Fibroblast of upper back skin (primary cell): ENCODE data around the gene DISC1.

Source experiments
- DNase-seq: peaks from one replicate; pipeline ENCODE4 v3.0.0-alpha.2; 2013

The DISC1 gene

DNA sequence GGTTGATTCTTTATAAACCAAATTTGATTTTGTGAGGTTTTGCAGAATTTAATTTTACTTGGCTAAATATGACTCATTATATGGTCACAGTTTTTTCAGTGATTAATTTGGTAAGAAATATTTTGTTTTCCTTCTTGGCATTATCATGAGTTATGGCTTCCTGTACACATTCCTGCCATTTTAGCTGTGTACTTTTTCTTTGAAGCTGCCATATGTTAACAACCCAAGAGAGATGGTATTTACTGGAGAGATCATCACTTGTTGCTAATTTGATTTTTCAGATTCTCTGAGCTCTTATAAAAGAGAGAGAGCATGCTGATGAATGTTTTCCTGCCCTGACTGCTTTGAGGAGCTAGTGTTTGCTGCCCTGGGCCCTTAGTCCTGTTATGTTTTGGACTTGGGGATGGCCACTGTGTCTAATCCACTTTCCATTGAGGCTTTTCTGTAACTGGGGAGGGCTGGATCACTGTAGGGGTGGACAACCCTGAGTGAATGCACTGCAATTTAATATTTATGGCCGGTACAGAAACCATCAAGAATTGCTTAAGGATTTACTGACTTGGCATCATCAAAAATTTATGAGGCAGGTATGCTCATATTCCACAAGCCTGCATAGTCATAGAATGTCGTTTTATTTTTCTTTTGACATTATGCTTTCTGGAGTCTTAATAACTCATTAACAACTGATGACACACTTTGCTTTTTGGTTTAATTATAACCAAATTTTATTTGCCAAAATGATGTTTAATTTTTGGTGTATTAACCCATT is 200.9 kb downstream of the DISC1 start:
- DNase-seq = peak; percentile 91

DNA sequence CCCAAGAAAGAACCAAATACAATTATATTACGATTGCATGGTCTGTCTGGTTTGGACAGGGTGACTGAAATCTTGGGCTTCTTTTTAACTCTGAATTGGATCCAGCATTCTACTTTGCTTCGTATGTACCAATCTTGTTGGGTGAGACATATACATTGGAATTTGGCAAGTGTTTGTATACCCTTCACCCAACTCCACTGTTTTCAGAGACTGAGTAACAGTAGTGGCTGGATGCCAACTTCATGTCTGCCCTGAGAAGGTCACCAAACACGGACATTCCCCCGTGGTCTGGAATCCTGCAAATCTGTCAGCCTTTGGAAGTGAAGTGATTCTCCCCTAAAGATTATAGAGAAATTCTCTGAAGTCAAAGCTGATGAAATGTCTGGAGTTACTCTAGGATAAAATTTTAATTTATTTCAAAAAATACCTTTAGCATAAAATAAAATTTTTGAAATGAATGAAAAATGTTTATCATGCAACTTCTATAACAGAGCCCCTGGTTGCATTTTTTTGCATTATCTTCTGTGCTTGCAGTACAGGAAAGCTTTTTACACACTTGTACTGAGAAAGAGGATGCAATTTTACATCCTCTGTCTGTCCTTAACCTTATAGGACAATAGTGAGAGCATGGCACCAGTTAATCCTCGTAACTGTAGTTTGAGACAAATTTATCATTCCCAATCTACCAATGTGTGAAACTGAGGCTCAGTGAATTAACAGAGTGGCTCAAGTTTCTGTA is 201.8 kb downstream of the DISC1 start:
- DNase-seq = peak; percentile 97

DNA sequence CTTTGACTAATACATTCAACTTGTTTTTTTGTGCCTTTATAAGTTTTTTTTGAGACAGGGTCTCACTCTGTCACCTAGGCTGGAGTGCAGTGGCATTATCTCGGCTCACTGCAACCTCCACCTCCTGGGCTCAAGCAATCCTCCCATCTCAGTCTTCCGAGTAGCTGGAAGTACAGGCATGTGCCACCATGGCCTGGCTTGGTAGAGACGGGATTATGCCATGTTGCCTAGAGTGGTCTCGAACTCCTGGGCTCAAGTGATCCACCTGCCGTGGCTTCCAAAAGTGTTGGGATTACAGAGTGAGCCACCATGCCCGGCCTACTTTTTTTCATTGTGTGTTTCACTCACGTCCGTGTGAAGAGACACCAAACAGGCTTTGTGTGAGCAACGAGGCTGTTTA is 202.7 kb downstream of the DISC1 start:
- DNase-seq = no peak

DNA sequence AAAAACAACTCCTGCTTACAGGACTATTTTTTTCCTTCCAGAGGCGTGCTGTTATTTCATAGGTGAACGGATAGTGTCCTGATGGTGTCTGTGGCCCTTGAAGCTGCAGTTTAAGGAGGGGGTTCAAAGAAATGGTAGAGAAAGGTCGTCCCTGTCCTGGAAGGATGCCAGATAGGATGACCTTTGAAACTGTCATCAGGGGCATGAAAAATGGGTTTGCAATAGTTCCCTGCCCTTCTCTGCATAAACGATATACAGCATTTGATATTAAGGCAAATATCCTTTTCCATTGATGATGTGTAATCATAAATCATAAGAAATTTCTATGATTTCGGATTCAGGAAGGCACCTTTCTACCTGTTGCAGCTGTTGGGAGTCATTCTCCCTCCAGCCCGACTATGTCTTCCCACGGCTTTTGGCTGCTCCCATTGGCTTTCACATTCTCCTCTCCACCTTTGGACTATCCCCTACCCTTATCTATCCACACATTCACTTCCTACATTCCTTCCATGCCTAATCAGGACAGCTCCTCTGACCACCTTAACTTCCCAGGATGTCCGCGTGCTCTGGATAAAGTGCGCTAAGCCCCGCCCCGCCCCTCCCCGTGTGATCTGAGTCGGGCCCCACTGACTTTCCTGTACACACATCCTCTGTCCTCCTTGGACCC is 209.8 kb downstream of the DISC1 start:
- DNase-seq = no peak

DNA sequence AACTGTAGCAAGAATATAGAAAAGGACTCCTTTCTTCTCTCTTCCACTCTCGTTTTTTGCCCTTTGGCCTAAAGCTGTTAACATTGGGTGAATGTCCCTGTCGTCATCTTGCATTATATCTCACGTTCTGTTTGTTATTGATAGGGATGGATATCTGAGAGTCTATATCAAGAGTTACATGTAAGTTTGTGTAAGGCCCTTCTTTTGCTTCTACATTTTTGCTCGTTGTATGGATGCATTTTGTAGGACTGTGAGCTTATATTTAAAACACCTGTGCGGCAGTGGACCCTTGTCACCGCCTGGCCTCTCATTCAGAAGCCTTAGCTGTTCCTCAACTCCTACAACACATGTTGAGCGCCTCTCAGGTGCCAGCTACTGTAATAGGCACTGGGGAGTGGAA is 211.9 kb downstream of the DISC1 start:
- no peak for DNase-seq

DNA sequence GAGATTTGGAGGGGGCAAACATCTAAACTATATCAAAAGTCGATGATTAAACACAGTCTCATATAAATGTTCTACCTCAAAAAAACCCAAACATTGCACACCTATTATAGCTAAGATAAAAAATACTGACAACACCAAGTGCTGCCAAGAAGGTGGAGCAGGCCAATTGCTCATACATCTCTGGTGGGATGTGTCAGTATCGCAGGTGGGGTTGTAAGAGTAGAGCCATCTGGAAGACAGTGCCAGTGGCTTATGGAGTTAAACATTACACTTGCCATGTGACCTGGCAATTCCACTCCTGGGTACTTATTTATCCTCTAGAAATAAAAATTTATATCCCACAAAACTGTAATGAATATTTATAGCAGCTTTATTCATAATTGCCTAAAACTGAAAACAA is 213.4 kb downstream of the DISC1 start:
- no peak for DNase-seq

DNA sequence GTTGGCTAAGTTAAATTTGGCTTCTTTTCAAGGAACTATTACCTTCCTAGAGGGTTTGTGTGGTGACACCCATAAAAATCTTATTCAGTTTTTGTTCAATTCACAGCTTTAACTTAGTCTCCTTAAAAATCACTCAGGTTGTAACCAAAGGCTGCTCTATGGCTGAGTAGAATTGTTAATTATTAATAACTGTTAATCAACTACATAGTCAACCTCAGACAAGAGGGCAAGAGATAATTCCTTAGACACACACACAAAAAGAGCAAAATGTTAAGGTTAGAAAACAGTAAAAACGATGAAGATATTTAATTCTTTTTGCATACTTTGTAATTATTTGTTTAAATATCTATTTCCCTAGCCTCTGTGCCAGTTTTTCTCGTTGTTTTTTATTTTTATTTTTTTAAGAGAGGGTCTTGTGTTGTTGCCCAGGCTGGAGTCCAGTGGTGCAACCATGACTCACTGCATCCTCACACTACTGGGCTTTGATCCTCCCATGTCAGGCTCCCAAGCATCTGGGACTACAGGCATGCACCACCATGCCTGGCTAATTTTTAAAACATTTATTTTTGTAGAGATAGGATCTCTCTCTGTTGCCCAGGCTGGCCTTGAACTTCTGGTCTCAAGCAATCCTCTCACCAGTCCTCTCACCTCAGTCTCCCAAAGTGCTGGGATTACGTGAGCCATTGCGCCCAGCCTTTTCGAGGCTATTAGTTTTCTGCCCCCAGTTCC is 215.2 kb downstream of the DISC1 start:
- no peak for DNase-seq

DNA sequence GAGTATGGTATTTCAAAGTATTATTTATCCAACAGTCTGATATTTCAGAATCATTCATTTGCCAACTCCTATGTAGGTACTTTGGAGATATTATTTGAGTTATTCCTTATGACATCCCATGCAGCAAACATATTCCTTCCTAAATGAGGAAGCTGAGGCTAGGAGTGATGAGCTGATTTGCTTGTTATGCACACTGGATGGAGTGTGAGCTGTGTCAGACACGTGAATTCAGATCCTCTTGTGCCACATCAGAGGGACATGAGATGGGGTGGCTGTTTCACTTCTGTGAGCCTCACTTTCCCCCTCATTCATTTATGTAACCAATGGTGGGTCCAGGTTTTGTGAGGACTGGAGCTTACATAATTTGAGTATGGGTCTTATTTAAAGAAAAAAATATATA is 215.9 kb downstream of the DISC1 start:
- no peak for DNase-seq

DNA sequence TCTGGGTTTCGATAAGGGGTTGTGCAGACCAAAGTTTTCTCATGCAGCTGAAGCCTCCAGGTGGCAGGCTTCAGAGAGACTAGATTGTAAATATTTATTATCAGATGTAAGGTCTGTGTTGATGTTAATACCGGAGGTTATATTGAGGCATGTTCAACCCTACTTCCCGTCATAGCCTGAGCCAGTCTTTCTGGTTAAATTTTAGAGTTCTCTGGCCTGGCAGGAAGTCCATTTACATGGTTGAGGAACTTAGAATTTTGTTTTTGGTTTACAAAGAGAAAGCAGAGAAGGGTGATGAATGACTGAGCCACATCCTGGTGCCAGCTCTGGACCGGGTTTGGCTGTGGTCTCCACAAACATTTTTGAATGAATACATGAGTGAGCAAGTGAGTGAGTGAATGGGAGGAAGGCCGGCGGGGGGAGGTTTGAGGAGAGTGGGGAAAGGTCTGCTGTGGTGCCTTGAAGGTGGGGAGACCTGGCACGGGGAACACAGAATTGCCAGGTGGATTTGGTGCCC is 218.5 kb downstream of the DISC1 start:
- no peak for DNase-seq

DNA sequence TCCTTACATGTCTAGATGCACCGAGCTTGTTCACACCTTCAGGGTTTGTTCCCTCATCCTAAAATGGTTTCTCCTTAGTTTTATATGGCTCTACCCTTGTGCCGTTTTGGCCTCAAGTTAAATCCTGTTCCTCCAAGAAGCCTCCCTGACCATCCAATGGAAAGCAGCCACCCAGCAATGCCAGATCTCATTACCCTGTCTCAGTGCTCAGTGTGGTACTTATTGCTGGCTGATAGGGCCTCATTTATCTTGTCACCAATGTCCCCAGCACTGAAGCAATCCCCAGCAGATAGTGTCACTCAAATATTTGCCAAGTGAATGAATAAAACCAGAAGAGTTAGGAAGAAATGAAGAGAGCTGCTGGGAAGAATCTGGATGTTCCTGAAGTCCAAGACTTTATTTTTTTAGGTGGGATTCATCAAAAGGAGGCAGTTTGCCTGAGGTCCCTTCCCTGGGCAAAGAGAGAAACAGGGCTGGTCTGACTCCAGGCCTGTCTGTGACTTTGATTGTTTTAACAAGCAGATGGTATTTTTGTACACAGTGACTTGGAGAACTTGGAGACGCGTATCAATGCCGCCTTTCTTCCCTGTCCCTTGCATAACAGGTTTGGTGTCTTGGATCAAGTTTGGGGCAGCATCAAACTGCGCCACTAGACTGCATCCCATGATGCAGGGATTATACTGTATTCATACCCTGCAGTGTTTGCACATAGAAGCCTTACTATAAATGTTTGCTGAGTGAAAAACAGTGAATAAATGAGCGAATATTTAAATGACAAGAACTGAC is 221.2 kb downstream of the DISC1 start:
- DNase-seq = no peak

DNA sequence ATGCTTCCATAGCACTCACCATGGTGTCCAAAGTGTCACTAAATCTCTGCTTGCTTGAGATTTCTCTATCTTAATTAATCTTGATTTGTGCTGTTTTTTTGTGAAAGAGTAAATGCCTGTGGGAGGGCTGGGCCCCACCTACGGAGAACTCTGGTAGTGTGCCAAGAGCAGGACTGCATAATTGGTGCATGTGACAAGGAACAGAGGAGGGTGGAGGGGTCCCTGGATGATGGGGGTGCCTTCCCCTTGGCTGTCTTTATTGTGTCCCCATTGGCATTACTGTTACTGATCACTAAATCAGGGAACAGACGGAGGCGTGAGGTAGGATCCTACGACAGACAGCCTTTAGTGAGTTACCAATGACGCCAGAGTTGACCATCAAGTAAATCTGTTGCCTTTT is 223.4 kb downstream of the DISC1 start:
- no peak for DNase-seq

DNA sequence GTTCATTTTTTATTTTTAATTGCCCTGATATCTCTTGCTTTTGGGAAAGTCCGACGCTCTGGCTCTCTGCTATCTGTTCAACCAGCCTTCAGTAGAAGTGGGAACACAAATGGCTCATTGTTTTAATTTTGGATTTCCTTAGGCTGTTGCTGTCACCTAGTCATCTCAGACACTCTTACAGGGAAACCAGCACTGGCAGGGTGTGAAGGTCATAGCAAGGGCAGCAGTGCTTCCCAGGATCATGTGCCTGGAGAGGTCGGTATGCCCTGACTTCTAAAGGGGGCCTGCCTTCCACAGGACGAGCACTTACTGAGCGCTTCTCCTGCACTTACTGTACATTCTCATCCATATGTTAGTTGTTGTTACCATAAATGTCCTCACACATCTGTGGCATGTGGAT is 224.2 kb downstream of the DISC1 start:
- no peak for DNase-seq

DNA sequence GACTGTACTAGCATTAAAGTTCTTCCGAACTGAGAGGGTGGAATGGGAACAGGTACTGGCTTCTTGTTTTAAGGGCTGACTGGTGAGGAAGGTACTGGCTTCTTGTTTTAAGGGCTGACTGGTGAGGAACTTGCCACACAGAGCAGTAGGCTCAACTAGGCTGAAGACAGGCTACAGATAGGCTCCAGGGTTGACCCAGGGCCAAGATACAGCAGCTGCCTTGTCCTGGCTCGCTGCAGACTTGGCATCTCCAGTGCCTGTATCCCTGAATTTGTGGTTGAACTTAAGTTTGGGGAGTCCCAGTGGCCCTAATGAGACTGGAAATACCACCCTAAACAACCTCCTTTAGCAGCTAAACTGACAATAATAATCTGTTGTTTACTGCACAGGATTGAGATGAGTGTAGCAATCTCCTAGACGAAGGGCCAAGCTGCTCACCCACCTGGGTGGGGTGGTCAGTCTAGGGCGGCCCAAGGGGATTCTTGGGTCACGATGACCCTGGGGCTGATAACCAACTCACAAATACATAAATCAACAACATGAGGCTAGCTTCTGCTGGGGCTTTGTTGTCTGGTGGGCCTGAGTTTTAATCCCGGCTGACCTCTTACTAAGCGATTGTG is 227.1 kb downstream of the DISC1 start:
- DNase-seq = no peak

DNA sequence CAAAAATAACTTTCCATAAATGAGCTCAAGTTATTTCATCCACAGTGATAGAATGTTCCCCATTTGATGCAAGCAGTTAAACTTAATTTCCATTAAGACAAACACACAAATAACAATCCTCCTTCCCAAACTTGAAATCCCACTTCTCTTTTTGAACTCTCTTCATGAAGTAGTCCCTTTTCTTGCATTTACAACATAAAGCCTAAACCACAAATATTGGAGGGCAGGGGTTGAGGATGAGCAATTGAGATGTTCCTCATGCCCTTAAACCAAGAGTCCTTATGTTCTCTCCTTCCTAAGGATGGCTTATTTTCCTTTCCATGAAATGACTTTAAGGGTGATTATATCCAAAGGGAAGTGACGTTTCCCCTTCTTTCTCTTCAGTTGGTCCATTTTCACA is 228.8 kb downstream of the DISC1 start:
- no peak for DNase-seq

DNA sequence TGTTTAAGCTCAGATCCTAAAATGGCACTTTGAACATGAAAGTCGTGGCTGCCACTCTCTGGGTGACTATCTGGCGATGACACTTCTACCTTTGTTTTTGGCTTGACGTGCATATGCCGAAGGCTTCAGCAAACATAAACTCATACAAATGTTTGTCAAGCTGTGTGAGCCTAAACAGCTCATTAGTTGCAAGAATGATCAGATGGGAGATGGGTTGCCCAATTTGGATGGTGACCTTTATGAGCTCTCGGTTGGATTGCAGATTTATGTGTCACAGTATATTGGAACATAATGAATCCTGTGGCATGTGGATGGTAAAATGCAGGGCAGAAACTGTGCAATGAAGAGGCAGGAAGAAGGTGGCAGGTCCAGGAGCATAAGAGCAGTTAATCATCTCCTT is 229.3 kb downstream of the DISC1 start:
- no peak for DNase-seq

DNA sequence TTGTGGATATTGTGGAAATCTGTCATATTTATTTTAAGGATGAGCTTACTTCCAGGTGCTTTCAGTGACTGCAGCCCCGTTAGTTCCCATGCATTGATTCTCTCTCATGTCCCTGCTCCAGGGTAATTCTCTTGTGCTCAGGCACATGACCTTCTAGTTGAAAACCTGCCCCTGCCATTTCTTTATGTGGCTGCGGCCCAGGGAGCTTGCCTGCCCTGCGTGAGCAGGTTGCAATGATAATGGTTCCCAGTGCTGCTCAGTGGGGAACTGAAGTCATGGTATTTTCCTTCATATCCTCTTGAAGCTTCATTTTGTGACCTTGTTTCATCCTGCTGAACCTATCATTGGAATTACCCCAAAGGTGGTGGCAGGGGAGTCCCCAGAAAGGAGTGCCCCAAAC is 229.8 kb downstream of the DISC1 start:
- no peak for DNase-seq

DNA sequence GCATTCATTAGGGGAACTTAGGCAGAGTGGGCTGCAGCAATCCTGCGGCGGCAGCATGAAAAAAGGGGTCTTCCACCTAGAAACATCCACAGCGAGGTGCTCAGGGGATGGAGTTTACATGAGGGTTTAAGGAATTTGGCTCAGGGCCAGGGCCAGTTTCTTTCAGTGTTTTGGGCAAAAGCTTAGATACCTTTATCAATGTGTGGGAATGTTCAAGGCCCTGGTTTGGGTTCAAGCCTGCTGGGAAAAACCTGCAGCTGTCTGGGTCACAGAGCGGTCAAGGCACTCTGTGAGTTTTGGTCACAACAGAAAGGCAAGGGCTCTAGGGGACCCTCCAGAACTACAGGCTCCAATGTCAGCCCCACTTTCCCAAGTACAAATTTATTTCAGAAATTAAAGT is 230.3 kb downstream of the DISC1 start:
- DNase-seq = no peak

DNA sequence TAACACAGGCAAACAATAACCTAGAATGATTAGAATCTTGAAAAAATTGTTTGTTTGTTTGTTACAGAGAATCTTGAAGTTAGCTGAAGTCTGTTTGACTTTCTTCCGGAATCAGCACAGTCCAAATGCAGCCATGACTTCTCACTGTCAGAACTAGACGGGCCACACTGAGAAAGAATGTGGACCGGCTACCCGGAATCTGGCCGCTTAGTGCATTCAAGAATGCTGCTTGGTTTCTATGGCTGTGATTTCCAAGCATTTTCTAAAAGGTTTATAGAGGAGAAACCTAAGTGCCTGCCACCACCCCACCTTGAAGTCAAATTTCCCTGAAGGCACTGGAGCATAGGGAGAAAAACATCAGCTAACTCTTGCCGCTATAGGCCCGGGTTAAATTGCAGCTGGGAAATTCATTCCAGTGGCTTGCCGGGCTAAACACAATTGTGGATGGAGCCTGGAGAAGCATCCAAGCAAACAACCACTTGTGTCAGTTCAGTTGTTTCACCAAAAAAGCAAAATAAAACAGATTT is 231.1 kb downstream of the DISC1 start:
- no peak for DNase-seq

DNA sequence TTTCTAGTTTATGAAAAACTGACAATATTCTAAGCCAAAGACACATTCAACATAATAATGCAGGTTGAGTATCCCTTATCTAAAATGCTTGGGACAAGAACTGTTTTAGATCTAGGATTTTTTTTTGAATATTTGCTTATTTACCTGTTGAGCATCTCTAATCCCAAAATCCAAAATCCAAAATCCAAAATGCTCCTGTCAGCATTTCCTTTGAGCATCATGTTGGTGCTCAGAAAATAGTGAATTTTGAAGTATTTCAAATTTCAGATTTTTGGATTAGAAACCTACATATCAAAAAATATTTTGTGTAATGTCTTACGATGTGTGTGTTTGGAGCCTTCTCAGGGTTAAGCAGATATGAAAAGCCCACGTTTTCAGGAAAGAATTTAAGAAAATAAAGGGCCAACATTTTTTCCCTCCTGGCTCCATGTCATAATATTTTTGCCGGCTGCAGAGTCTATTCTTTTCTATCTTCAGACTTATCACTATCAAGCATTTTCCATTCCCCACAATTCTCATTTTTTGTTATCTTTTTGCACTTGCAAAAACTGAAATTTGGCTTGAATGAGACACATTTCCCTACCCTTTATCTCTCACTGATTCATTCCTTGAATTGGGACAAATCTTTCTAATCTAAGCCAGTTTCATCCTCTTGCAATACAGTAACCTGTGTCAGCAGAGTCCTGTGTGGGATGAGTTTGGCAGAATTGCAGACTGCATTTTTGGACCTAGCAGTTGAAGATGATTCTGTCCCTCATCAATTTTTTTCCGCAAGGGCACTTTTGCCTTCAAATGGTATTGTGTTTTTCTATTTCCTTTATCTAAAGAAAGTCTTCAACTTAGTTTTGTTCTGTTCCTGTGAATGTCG is 233.9 kb downstream of the DISC1 start:
- no peak for DNase-seq
